ENCODE results near the gene PLIN4.
A peak's percentile ranks its signal among the peaks of the same experiment; 100 is the strongest.

The PLIN4 gene

DNA sequence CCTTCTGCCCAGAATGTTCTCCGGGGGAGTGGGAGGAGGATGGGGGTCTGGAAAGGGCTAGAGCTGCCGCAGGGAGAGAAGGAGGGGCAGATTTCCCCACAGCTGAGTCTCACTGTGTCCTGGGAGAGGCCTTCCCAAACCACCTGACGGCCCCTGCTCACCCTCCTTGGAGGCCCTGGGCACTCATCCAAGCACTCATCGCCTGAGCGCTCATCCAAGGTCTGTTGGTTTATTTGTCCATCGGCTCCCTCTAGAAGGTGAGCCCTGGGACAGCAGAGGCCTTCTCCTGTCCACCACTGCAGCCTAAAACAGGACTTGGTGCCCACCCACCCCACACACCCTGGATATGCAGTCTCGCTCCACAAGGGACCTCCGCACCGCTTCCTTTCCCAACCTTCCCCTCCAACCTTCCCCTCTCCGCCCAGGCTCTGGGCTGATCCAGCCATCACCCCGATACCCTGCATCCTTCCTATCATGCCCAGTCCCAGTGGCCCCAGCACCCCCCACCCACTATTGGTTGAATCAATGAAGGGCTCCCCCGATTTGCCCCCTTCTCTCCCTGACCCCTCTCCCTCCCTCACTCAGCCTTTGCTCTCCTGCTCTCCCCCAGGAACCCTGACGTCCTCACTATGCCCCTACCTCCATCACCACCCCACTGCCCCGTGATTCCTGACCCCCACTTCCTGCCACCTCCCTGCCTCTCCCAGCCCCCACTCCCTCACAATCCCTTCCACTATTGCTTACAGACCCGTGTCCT is 62.4 kb downstream of the PLIN4 start:
- no peak for DNase-seq

DNA sequence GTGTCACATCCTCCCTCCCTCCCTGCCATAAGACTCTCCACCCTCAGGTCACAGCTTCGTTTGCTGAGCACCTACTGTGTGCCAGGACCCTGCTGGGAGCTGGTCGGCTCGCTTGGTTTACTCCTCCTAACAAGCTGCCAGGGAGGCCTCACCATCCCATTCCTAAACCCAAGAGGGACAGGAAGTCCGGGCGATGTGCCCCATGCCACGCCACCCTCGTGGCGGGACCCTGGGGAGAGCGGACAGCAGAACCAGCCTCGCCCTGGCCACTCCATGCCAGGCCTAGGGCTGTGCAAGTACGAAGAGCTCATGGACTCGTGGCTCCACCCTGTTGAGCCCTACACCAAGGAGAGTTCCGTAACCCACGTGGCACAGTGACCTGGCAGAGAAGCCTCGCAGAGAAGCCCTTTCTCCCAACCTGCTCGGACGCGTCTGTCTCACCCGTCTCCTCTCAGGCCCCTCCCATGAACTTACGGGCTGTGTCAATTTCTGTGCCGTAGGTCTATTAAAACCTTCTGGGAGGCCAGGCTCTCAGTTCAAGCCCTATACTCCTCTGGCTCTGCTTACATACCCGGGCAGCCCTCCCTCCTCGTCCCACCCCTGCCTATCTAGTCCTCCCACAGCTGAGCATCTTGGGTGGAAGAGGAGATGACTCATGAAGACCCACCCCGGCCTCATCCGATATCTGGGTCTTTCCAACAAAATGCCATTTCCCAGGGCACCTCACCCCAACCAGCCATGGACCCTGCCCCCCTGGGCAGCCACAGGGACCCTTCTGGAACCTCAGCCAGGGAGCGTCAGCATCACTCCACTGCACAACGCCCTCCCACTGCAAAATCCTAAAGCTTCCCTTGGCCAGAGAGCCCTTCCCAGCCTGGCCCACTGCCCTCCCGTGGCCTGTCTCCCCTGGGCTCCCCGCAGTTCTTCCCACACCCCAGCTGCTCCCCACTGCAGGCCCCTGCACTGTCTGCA is 63.3 kb downstream of the PLIN4 start:
- no peak for DNase-seq

DNA sequence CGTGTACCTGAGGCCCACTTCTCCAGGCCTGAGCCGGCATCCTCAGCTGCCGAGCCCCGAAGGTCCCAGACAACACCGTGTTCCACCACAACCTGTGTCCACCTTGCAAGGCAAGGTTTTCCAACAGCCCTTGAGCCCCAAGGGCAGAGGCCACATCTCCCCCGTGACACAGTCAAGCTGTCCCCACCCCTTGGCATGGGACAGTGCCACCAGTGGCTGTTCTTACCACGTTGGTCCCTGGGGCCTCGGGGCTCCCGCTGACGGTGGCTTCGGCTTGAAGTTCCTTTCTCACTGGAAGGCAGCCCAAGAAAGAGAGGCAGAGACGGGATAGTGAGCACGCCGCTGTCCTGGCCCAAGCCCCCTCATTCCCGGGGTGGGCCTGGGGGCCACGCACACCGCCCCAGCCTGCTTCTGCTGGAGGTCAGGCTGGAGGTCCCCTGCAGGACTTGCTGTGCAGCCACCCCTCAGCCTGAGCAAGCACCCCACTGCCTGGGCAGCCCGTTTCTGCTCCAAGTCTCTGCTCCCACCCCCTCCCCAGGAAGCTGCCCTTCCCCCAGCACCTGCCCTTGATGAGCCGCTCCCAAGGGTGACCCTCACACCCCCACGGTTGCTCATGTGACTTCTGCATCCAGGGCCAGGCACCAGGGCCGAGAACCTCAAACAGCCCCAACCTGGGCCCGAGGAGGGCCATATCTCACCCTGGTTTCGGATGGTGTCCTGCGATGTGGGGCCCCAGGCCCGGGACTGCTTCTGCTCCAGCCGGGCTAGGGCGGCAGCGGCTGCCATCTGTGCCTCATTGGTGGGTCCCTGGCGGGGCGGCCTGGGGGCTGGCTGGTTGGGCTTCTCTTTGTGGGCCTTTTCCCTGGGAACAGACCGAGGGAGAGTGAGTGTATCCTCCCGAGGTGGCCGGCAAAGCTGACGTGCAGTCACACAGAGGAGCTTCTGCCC is 64.8 kb downstream of the PLIN4 start:
- DNase-seq: no peak

DNA sequence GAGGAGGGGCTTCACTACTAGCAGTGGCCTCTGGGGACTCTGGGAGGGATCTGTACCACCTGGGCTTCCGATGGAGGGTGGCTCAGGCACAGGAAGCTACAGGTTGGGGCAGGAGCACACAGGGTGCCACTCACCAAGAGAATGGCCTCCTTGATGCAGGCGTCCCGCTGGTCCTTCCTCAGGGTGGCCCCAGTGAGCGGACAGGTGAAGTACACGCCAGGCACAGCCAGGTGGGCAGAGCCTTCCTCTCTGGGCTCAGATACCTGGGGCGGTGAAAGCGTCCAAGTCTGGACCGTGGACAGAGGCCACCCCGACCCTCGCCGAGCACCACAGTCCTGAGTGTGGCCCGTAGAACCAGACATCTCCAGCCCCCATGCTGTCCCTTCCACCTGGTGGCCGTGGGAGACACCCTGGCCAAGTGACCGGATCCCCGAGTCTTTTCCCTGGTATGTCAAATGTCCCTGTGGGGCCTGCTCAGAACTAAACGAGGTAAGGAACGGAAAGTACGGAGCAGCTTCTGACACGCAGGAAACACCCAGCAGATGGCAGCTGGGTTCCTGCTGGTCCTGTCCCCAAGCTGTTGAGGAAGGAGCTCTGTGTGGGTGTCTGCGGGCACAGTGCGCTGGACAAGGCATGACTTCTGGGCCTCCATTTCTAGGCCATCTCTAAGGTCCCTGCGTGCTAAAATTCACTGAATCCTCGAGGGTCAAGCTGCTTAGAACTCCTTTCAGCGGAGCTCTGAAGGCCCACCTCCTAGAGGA is 65.9 kb downstream of the PLIN4 start:
- peak in 3 of 4 experiments; percentile 48 to 66 (median 51) for DNase-seq
